ENCODE results near the gene CES1.
"Not testable (repeated sequence)": the region's sequence is repeated elsewhere in the genome, so short reads cannot be mapped to it uniquely, and the experiment has no call there.

CES1 gene

GRCh38 chr16:55832425-55832772, 497 bp downstream of the CES1 start:
- H3K4me3 ChIP-seq (ENCODE audit: low read depth, low read length): no peak overlapping the region

GRCh38 chr16:55830658-55831294, 2.1 kb downstream of the CES1 start:
- no peak overlapping the region for H3K4me3 ChIP-seq (ENCODE audit: low read depth, low read length)

GRCh38 chr16:55829232-55829631, 3.7 kb downstream of the CES1 start:
- not testable (repeated sequence) for H3K4me3 ChIP-seq (ENCODE audit: low read depth, low read length)

GRCh38 chr16:55828680-55829079, 4.2 kb downstream of the CES1 start:
- no peak overlapping the region for H3K4me3 ChIP-seq (ENCODE audit: low read depth, low read length)

GRCh38 chr16:55825115-55825728, 7.7 kb downstream of the CES1 start:
- H3K4me3 ChIP-seq (ENCODE audit: low read depth, low read length): no peak overlapping the region

- no peak overlapping the region for H3K4me3 ChIP-seq (ENCODE audit: low read depth, low read length)
Measured at GRCh38 chr16:55824473-55825000, 8.4 kb downstream of the CES1 start.

- H3K4me3 ChIP-seq (ENCODE audit: low read depth, low read length): no peak overlapping the region
Measured at GRCh38 chr16:55822280-55822810, 10.6 kb downstream of the CES1 start.

- no peak overlapping the region for H3K4me3 ChIP-seq (ENCODE audit: low read depth, low read length)
Measured at GRCh38 chr16:55821210-55821609, 11.7 kb downstream of the CES1 start.

GRCh38 chr16:55820615-55821014, 12.3 kb downstream of the CES1 start:
- H3K4me3 ChIP-seq (ENCODE audit: low read depth, low read length): no peak overlapping the region

- no peak overlapping the region for H3K4me3 ChIP-seq (ENCODE audit: low read depth, low read length)
Measured at GRCh38 chr16:55817236-55817912, 15.5 kb downstream of the CES1 start.

GRCh38 chr16:55816222-55816621, 16.7 kb downstream of the CES1 start:
- H3K4me3 ChIP-seq (ENCODE audit: low read depth, low read length): not testable (repeated sequence)

- H3K4me3 ChIP-seq (ENCODE audit: low read depth, low read length): no peak overlapping the region
Measured at GRCh38 chr16:55815320-55815719, 17.6 kb downstream of the CES1 start.

GRCh38 chr16:55814174-55814573, 18.7 kb downstream of the CES1 start:
- not testable (repeated sequence) for H3K4me3 ChIP-seq (ENCODE audit: low read depth, low read length)

- not testable (repeated sequence) for H3K4me3 ChIP-seq (ENCODE audit: low read depth, low read length)
Measured at GRCh38 chr16:55813730-55814129, 19.2 kb downstream of the CES1 start.

- H3K4me3 ChIP-seq (ENCODE audit: low read depth, low read length): no peak overlapping the region
Measured at GRCh38 chr16:55812951-55813350, 19.9 kb downstream of the CES1 start.

- H3K4me3 ChIP-seq (ENCODE audit: low read depth, low read length): no peak overlapping the region
Measured at GRCh38 chr16:55811811-55812210, 21.1 kb downstream of the CES1 start.

- no peak overlapping the region for H3K4me3 ChIP-seq (ENCODE audit: low read depth, low read length)
Measured at GRCh38 chr16:55810451-55810961, 22.4 kb downstream of the CES1 start.

GRCh38 chr16:55809851-55810250, 23.0 kb downstream of the CES1 start:
- no peak overlapping the region for H3K4me3 ChIP-seq (ENCODE audit: low read depth, low read length)

- no peak overlapping the region for H3K4me3 ChIP-seq (ENCODE audit: low read depth, low read length)
Measured at GRCh38 chr16:55809386-55809785, 23.5 kb downstream of the CES1 start.

GRCh38 chr16:55808286-55808685, 24.6 kb downstream of the CES1 start:
- not testable (repeated sequence) for H3K4me3 ChIP-seq (ENCODE audit: low read depth, low read length)

GRCh38 chr16:55805104-55805503, 27.8 kb downstream of the CES1 start:
- not testable (repeated sequence) for H3K4me3 ChIP-seq (ENCODE audit: low read depth, low read length)

GRCh38 chr16:55803681-55804080, 29.2 kb downstream of the CES1 start:
- not testable (repeated sequence) for H3K4me3 ChIP-seq (ENCODE audit: low read depth, low read length)

Measured in iPS-11a (cell line).